Choroid plexus epithelial cell (primary cell): Measurements from ENCODE around the gene FANCC.

Source experiments
- DNase-seq: peaks from one replicate; pipeline ENCODE4 v3.0.0-alpha.2; 2010; ENCODE audit warnings: low read depth
- H3K4me3 ChIP-seq: 2 replicates; pipeline ENCODE4 v1.5.1; 2011; ENCODE audit warnings: low read depth, mild to moderate bottlenecking, control low read depth, low read length, moderate library complexity
- TF ChIP-seq, protein P1 (sequence below): conservative IDR thresholded peaks from 2 replicates; pipeline ENCODE4 v1.5.1; 2011; ENCODE audit warnings: low read depth, mild to moderate bottlenecking, control low read depth, inconsistent platforms, low read length, moderate library complexity

Gene FANCC

DNA sequence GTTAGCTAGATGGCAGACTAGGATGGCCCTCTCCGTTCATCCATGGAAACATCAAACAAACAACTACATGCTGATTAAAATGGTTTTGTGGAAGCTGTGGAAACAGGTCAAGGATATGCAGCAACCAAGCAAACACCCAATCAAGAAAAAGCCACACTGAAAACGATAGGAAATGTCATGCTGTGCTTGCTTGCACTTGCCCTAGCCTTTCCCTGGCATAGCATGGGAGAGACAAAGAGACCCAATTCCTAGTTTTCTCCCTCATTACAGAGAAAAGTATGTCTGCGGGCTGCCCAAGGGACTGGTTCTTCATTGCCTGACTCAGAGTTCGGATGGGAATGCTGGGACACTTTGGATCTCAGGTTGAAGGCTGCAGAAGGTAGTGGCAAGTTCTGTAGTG is 98.7 kb downstream of the FANCC start:
- no peak overlapping the region for H3K4me3 ChIP-seq
- no peak for DNase-seq
- TF ChIP-seq, protein P1, sequence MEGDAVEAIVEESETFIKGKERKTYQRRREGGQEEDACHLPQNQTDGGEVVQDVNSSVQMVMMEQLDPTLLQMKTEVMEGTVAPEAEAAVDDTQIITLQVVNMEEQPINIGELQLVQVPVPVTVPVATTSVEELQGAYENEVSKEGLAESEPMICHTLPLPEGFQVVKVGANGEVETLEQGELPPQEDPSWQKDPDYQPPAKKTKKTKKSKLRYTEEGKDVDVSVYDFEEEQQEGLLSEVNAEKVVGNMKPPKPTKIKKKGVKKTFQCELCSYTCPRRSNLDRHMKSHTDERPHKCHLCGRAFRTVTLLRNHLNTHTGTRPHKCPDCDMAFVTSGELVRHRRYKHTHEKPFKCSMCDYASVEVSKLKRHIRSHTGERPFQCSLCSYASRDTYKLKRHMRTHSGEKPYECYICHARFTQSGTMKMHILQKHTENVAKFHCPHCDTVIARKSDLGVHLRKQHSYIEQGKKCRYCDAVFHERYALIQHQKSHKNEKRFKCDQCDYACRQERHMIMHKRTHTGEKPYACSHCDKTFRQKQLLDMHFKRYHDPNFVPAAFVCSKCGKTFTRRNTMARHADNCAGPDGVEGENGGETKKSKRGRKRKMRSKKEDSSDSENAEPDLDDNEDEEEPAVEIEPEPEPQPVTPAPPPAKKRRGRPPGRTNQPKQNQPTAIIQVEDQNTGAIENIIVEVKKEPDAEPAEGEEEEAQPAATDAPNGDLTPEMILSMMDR: no peak

DNA sequence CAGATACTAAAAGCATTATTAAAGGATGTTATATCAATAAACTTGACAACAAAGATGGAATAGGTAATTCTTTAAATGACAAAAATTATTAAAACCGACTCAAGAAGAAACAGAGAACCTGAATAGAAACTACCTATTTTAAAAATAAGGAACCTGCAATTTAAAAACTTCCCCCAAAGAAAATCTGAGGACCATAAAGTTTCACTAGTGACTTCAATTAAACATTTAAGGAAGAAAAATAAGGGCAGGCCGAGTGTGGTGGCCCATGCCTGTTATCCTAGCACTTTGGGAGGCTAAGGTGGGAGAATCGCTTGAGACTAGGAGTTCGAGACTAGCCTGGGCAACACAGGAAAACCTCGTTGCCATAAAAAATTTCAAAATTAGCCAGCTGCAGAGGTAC is 99.6 kb downstream of the FANCC start:
- no peak for DNase-seq
- TF ChIP-seq, protein P1: no peak
- H3K4me3 ChIP-seq: no peak overlapping the region

DNA sequence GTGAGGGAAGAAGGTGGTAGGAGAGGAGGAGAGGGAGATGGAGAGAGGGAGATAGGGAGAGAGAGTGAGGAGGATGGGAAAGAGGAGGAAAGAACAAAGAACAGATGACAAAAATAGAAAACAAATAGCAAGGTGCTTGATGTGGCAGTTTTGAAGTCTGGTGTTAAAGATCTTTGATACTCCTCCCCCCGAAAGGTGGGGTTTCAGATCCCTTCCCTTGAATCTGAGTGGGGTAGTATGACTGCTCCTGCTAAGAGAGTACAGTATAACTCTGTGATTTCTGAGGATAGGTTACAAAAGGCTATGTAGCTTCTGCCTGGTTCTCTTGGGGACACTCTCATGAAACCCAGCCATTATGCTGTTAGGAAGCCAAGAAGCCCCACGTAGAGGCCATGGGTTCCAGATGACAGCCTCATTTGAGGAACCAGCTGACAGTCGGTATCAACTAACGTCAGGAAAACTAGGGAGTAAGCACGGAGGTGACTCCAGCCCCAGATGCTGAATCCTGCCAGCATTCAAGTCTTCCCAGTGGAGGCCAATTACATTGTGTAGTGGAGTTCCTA is 102.1 kb downstream of the FANCC start:
- TF ChIP-seq, protein P1: no peak
- H3K4me3 ChIP-seq: no peak overlapping the region
- no peak for DNase-seq

DNA sequence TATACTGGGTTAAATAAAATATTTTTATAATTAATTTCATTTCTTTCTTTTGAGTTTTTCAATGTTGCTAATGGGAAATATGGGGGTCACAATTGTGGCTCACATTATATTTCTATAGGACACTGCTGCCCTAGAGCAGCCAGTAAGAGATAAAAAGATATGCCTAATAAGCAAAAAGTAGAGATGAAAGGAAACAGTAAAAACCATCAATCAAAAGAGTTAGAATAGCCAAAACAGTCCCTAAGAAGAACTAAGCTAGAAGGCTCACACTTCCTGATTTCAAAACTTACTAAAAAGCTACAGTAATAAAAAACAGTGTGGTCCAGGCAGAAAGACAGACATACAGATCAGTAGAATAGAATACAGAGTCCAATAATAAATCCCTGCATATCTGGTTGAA is 104.4 kb downstream of the FANCC start:
- DNase-seq: no peak
- H3K4me3 ChIP-seq: no peak overlapping the region
- TF ChIP-seq, protein P1: no peak

DNA sequence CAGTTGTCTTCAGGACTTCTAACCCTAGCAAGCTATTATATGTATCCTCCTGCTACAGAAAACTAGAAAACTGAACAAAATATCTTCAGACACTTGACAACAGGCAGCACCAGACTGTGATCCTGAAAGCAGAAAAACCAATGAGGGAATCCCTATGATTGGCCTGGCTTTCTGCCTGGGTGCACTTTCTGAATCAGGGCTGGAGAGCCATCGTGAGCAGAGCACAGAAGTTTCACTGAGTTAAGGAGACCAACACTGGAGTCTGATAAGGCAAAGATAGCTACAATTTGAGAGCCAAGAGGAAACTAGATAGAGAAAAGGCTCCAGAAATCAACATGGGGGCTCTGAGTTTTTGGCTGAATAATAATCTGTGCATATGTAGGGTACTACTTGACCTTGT is 106.5 kb downstream of the FANCC start:
- no peak for DNase-seq
- TF ChIP-seq, protein P1: no peak
- no peak overlapping the region for H3K4me3 ChIP-seq

DNA sequence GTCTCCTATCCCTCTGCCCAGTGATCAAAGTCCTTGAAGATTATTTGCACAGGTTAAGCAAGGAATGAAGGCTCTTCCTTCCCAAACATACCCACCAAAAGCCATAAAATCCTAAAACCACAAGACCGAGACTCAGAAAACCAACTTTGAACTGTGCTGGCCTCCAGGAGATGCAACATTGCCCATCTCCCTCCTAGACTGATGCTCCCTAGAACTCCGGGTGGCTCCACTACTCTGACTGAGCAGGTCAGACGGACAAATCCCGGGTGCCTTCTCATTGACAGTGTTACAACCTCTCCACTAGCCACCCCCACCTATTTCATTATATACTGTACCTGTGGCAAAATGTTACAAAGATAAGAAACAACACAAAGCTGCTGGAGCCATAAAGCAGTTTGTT is 110.1 kb downstream of the FANCC start:
- TF ChIP-seq, protein P1: no peak
- DNase-seq: no peak
- no peak overlapping the region for H3K4me3 ChIP-seq

DNA sequence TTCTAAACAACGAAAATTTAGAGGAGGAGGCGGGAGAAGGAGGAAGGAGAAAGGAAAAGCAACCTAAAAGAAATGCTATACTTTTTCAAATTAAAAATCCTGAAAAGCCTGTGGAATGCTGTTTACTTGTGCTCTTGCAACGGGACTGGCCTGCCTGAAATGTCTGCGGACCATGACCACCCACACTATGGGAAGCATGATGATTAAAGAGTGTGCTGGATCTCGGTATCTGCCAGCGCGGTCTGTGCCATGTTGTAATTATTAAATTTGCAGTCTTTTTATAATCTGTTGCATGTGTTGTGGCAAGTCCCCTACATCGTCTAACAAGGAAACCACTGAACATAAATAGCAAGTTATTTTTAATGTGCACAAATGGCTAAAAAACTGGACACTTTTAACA is 111.4 kb downstream of the FANCC start:
- TF ChIP-seq, protein P1: no peak
- peak; percentile 44 for DNase-seq
- H3K4me3 ChIP-seq: peak overlapping the region; percentile 11
